Measurements from ENCODE around the gene ISCU.

The ISCU gene

GRCh38 chr12:108562348-108563135, at the start of gene ISCU:
Gene ISCU, plus strand, starts transcription at chr12:108562596. Its CDS starts 27 bp downstream, at chr12:108562623.
- peak; percentile 99 for DNase-seq

GRCh38 chr12:108514468-108514972, 47.9 kb upstream of the ISCU start:
- DNase-seq = no peak

GRCh38 chr12:108514973-108515814, 47.2 kb upstream of the ISCU start, which contains the start of gene FICD:
Gene FICD, plus strand, starts transcription at chr12:108515277. Its CDS starts 1,696 bp downstream, at chr12:108516973.
- peak; percentile 99 for DNase-seq

GRCh38 chr12:108515916-108516315, 46.5 kb upstream of the ISCU start:
- DNase-seq = peak; percentile 32

- DNase-seq = peak; percentile 39
Measured at GRCh38 chr12:108516511-108517275, 45.7 kb upstream of the ISCU start.

- no peak for DNase-seq
Measured at GRCh38 chr12:108517288-108518100, 44.9 kb upstream of the ISCU start.

GRCh38 chr12:108518101-108518715, 44.2 kb upstream of the ISCU start:
- DNase-seq = no peak

GRCh38 chr12:108518716-108519496, 43.5 kb upstream of the ISCU start:
- DNase-seq = no peak

GRCh38 chr12:108519558-108519957, 42.8 kb upstream of the ISCU start:
- no peak for DNase-seq

GRCh38 chr12:108523365-108523764, 39.0 kb upstream of the ISCU start:
- DNase-seq = no peak

GRCh38 chr12:108525681-108526080, 36.7 kb upstream of the ISCU start:
- no peak for DNase-seq

- no peak for DNase-seq
Measured at GRCh38 chr12:108526482-108527165, 35.8 kb upstream of the ISCU start.

GRCh38 chr12:108527166-108527496, 35.3 kb upstream of the ISCU start:
- DNase-seq = no peak

- no peak for DNase-seq
Measured at GRCh38 chr12:108530161-108530560, 32.2 kb upstream of the ISCU start.

- DNase-seq = no peak
Measured at GRCh38 chr12:108531929-108532848, 30.2 kb upstream of the ISCU start.

- no peak for DNase-seq
Measured at GRCh38 chr12:108538146-108538545, 24.2 kb upstream of the ISCU start.

GRCh38 chr12:108538616-108539195, 23.7 kb upstream of the ISCU start:
- no peak for DNase-seq

- DNase-seq = no peak
Measured at GRCh38 chr12:108542320-108542719, 20.1 kb upstream of the ISCU start.

GRCh38 chr12:108543652-108544051, 18.7 kb upstream of the ISCU start:
- DNase-seq = no peak
